Mesodermal cell (in vitro differentiated cells): Measurements from ENCODE around the gene CASQ2. TPM values are rescaled to one million over a fixed set of nuclear protein-coding genes. Genes with fewer than 3 reads are reported as not detected.

Experiments
- H3K27ac ChIP-seq: 2 replicates; pipeline ENCODE4 v1.7.0; 2013; ENCODE audit warnings: mild to moderate bottlenecking, low read depth, low read length, moderate library complexity; ENCODE audit not compliant: severe bottlenecking
- H3K36me3 ChIP-seq: 2 replicates; pipeline ENCODE4 v1.7.1; 2013; ENCODE audit warnings: mild to moderate bottlenecking, low read length, moderate library complexity; ENCODE audit not compliant: control insufficient read depth, insufficient read depth
- H3K4me1 ChIP-seq: one replicate; pipeline ENCODE4 v1.7.1; 2013; ENCODE audit warnings: mild to moderate bottlenecking, low read length; ENCODE audit not compliant: insufficient read depth, control insufficient read depth, poor library complexity, severe bottlenecking
- H3K4me3 ChIP-seq: 2 replicates; pipeline ENCODE4 v1.7.0; 2013; ENCODE audit warnings: low read length, control low read depth, mild to moderate bottlenecking; ENCODE audit not compliant: insufficient read depth, poor library complexity, severe bottlenecking; ENCODE audit errors: extremely low read depth
- H3K9me3 ChIP-seq: 2 replicates; pipeline ENCODE4 v1.7.1; 2013; ENCODE audit warnings: mild to moderate bottlenecking, low read length, moderate library complexity; ENCODE audit not compliant: control insufficient read depth
- WGBS, 2 experiments: methylation state at CpG; one replicate each; pipeline ENCODE4 v1.1.5; 2013; ENCODE audit warnings: missing lambda C conversion rate in 2 of 2; ENCODE audit not compliant: insufficient coverage in 2 of 2; 5-methylcytosine and 5-hydroxymethylcytosine counted together
- polyA plus RNA-seq, 2 experiments: library from polyadenylated mRNA; stranded (reverse); fragments of 50-300 nt; gene quantifications; one replicate each; pipeline ENCODE4 v1.2.3, GENCODE V29; 2013

Gene CASQ2
- polyA plus RNA-seq (2013, experiment 1 of 2) = 0.15 TPM
- not detected for polyA plus RNA-seq (2013, experiment 2 of 2)

DNA sequence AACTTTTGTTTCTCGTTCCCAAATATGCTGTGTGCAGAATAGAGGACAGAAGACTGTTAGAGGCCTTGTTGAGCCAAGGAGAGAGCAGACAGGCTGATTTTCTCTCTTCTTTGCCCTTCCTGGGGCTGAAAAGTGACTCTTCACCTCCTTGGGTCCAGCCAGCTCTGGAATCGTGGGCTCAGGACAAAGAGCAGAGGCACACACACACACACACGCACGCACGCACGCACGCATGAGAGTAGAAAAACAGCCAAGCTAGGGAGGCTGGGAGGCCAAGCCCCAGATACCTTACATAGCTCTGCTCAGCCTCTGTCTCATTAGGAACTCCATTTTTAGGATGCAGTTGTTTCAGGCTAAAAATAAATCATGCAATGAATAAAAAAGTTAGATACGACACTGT is at the start of gene CASQ2:
TSS of gene CASQ2 (minus strand) at position 166 of the 400 bp plus-strand sequence. CDS start 173 bp downstream, outside the sequence.
- 82 to 98% methylated on average over 3 to 6 of the region's 8 CpGs for WGBS, 2 experiments
- Histone ChIP-seq H3K36me3 (no peaks in the 10 kb centered on the region), H3K4me3 (no peak within 1 kb of the TSS), H3K27ac (no peak within 1 kb of the TSS), H3K9me3 (no peaks in the 10 kb centered on the region), H3K4me1 (peaks cover 8% of the 10 kb centered on the region)

DNA sequence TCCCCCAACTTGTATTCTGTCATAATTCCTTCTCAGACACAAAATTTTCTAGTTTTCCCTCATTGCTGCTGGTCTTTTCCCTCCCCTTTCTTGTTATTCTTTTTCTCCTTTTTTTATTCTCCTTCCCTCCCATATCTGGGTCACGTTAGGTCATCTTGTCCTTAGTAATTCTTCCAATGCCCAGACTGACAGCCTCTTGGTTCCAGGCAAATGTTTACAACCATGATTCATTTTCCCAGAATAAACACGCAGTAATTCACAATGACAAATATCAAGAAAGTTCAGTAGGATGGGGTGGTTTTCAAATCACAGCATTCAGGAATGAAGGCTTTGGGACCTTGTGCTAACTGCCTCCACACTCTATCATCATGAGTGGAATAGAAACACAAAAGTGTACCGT is 47.2 kb upstream of the CASQ2 start:
- Histone ChIP-seq H3K9me3 (no peaks in the 10 kb centered on the region), H3K27ac (no peak overlapping the region), H3K4me3 (no peak overlapping the region), H3K4me1 (no peaks in the 10 kb centered on the region), H3K36me3 (no peaks in the 10 kb centered on the region)
- 87 to 89% methylated on average over 1 to 2 of the region's 3 CpGs for WGBS, 2 experiments

DNA sequence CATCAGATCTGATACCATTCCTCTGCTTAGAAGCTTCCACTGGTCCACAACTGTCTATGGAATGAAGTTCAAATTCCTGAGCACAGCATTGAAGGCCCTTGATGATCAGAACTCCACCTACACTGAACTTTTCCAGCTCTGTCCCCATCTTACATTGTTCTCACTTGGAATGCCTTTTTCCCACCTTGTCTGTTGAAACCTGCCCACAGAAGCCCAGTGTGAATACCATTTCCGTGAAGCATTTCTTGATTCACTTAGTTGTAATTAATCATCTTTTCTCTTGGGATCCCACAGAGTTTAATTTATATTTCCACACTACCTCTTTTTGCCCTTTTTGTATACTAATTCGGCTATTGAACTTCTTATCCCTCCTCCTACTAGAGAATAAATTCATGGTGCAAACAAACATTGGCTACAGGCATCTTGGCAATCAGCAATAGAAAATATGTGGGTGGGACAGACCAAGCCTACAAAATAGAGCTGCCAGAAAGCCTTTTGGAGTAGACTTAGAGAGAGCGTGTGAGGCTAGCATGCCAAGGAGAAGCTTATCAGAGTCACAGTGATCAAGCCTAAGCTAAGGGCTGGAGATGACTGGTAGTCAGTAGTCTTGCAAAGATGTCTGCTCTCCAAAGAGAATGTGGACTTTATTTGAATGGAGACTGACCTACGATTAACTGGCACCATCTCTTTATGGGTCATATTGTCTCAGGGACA is 46.3 kb upstream of the CASQ2 start:
- Histone ChIP-seq H3K27ac (no peak overlapping the region), H3K4me1 (no peaks in the 10 kb centered on the region), H3K36me3 (no peaks in the 10 kb centered on the region), H3K9me3 (no peaks in the 10 kb centered on the region), H3K4me3 (no peak overlapping the region)
- WGBS, 2 experiments = 85 to 98% methylated on average over 3 to 4 of the region's 4 CpGs

DNA sequence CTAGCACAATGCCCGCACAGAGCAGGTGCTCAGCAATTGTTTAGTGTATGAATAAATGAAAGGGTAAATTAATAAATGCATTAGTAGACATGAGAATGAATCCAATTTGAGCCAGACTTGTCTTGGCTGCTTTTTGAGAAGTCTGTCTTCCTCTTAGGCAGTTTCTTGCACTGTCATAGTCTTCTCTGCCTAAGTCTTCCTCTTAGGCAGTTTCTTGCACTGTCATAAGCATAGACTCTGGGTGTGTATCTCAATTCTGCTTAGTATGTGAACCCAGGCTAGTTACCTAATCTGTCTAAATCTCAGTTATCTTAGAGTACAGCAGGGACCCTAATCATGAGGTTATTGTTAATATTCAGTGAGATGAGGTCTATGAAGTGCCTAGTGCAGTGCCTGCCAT is 45.2 kb upstream of the CASQ2 start:
- H3K4me3 ChIP-seq = no peak overlapping the region
- no peaks in the 10 kb centered on the region for H3K36me3 ChIP-seq
- WGBS, 2 experiments = 100% methylated on average over 1 of the region's 1 CpG; no CpG with 5 or more reads in 1 of the 2 experiments
- H3K27ac ChIP-seq = no peak overlapping the region
- H3K9me3 ChIP-seq = no peaks in the 10 kb centered on the region
- H3K4me1 ChIP-seq = no peaks in the 10 kb centered on the region

DNA sequence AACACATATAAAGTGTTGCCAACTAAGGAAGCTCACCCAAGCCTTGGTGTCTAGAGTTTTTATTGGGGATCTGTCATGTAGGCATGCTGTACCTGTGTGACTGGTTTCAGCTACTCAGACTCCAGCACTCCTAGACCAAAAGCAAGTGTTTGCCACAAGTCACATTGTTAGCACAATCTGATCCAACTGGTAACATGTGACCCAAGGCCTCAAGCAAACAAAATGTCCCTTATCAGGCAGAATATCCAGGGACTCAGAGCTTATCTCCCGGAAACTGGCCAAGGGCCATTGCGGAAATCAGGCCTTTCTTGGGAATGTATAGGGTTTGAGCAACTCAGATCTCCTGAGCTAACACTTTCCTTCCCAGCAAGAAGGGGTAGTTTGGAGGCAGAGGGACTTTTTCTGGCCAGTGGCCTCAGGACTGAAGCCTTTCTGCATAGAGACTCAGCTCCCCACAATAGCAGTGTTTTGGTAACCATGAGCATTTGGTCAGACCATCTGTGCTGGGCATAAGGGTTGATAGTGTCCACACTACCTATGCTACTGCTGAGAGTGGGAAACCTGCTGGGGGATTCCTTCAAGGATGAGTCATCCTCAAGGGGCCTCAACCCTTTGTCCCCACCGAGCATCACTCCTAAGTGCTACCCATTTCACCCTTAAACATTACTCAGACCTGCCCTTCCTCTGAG is 42.8 kb upstream of the CASQ2 start:
- 54 to 61% methylated on average over 2 to 3 of the region's 3 CpGs for WGBS, 2 experiments
- H3K36me3 ChIP-seq = no peaks in the 10 kb centered on the region
- H3K4me3 ChIP-seq = no peak overlapping the region
- no peaks in the 10 kb centered on the region for H3K9me3 ChIP-seq
- no peak overlapping the region for H3K27ac ChIP-seq
- H3K4me1 ChIP-seq = no peaks in the 10 kb centered on the region

DNA sequence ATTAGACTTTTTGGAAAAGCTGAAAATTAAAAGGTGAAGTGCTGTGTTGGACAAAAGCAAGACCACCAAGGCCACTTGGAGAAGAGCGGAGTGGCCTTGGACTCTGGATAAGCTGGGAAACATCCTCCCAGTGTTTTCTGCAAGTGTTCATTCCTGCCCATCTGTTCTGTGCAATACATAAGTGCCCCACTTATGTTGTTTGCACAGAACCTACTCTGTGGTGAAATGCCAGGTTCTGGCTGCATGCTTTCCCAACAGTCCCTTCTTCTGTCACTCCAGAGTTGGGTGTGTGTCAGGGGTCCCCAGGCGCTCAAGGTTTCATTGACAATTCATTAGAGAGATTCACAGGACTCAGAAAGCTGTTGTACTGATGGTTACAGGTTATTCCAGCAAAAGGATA is 42.1 kb upstream of the CASQ2 start:
- WGBS, 2 experiments = 90 to 98% methylated on average over 2 of the region's 2 CpGs

DNA sequence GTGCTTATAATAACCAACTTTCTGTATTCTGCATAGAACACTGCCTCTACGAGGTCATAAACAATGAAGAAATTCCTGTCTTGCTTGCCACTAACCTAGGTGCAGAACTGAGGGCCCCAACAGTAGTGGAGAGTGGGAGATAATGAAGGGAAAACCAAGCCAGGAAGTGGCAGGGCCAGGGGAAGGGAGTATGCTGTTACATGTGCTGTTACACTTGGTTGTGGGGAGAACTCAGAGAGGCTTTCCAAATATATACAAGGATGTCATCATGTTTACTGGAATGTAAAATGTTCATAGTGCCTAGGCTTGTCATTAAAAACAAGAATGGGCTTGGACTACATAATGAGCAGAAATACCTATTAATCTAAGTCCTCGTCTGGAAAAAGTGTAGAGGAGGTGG is 41.3 kb upstream of the CASQ2 start:
- Histone ChIP-seq H3K27ac (no peak overlapping the region), H3K4me3 (no peak overlapping the region), H3K36me3 (no peaks in the 10 kb centered on the region), H3K9me3 (no peaks in the 10 kb centered on the region), H3K4me1 (no peaks in the 10 kb centered on the region)
- no CpG with 5 or more reads among the region's 2 CpGs for WGBS, 2 experiments

More for the DNA sequence above, 42.1 kb upstream of the CASQ2 start:
- Histone ChIP-seq H3K4me1 (no peaks in the 10 kb centered on the region), H3K9me3 (no peaks in the 10 kb centered on the region), H3K36me3 (no peaks in the 10 kb centered on the region), H3K27ac (no peak overlapping the region), H3K4me3 (no peak overlapping the region)

DNA sequence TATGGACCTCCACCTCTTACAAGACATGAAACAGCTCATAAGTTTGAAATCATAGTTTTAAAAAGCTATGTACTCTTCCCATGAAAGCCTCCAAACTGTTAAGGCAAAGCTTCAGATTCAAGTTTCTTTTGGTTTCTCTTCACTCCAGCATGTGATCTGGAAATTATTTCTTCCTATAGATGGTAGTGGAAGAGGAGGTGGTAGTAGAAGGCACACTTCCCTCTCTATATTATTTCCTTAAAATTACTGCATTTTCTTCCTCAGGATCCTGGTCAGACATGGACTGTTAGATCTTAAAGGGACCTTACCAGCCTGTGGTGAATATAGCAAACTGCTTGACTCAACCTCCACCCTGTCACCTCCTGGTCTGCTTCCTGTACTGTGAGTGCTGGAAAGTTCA is 40.6 kb upstream of the CASQ2 start:
- no peaks in the 10 kb centered on the region for H3K36me3 ChIP-seq
- no peaks in the 10 kb centered on the region for H3K9me3 ChIP-seq
- H3K27ac ChIP-seq = no peak overlapping the region
- H3K4me1 ChIP-seq = no peaks in the 10 kb centered on the region
- no peak overlapping the region for H3K4me3 ChIP-seq

DNA sequence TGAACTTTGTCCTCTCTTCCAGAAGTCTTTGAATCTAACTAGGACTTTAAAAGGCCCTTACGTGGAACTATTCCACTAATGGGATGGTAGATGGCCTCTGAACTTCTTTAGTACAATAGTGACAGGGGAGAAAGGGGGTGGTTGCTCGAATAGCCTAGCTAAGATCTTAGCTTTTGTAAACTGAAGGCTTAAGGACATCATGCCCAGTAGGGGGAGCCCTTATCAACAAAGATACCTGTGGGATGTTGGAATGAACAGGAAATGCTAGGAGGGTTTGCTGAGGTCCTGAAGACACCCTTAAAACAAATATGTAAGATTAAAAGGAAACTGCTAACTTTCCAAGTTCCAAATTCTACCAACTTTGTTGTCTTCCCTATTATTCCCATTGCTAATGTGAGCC is 39.2 kb upstream of the CASQ2 start:
- 14% methylated on average over 2 of the region's 2 CpGs; no CpG with 5 or more reads in 1 of the 2 experiments for WGBS, 2 experiments
- Histone ChIP-seq H3K27ac (no peak overlapping the region), H3K4me3 (no peak overlapping the region), H3K36me3 (no peaks in the 10 kb centered on the region), H3K9me3 (no peaks in the 10 kb centered on the region), H3K4me1 (no peaks in the 10 kb centered on the region)

DNA sequence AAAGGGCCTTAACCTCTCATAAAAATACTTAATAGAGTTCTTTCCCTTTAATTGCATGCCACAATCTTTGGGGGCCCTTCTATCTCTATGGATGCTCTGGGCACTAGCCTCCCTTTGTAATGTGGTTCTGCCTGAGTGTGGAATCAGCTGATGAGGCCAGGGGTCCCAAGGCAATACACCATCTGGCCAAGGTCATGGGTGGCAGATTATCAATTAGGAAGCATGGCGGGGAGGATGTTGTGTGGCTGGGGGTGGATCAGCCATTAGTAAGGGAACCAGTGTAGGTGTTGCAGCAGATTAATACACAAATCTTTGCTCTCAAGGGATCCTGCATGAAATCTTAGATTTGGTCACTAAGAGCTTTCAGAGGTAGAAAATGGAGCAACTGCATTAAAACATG is 37.1 kb upstream of the CASQ2 start:
- WGBS, 2 experiments = no CpG with 5 or more reads among the region's 1 CpG
- H3K4me3 ChIP-seq = no peak overlapping the region
- H3K27ac ChIP-seq = no peak overlapping the region
- no peaks in the 10 kb centered on the region for H3K9me3 ChIP-seq
- no peaks in the 10 kb centered on the region for H3K36me3 ChIP-seq
- H3K4me1 ChIP-seq = no peaks in the 10 kb centered on the region

DNA sequence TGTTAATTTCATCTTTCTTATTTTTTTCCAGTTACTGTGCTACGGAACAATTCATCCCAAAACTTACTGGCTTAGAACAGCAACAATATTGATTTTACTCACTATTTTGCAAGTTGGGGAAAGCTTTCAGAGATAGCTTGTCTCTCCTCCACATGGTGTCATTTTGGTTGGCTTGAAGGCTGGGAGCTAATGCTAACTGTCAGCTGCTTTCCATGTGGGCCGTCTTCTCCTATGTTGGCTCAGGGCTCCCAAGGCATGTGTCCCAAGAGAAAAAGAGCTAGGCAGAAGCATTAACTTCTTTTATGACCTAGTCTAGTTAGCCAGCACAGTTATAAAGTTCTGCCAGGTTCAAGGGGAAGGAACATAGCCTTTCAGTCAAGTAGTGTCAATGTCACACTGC is 33.9 kb upstream of the CASQ2 start:
- Histone ChIP-seq H3K27ac (no peak overlapping the region), H3K36me3 (no peaks in the 10 kb centered on the region), H3K4me1 (no peaks in the 10 kb centered on the region), H3K9me3 (no peaks in the 10 kb centered on the region), H3K4me3 (no peak overlapping the region)
- 100% methylated on average over 1 of the region's 2 CpGs for WGBS, 2 experiments
